Naive thymus-derived CD4-positive, alpha-beta T cell (primary cell): Measurements from ENCODE around the gene FBLN1. TPM values are rescaled to one million over a fixed set of nuclear protein-coding genes. Genes with fewer than 3 reads are reported as not detected.

Experiments
- ATAC-seq: fragments of 150-1000 bp; cut with Tn5 transposase; 2 replicates; pipeline ENCODE4 v1.10.0; 2021; ENCODE audit warnings: mild to moderate bottlenecking, moderate library complexity
- CTCF ChIA-PET: fragments of 350-600 bp; sonication (Branson Sonifier 250); formaldehyde crosslinking; loops from one replicate; lab custom pipeline; 2021; ENCODE audit warnings: antibody characterized with exemption; lab: Charles Lee
- POLR2A ChIA-PET: fragments of 350-600 bp; sonication (Branson Sonifier 250); formaldehyde crosslinking; loops from one replicate; lab custom pipeline; 2021; ENCODE audit warnings: antibody characterized with exemption, inconsistent platforms; lab: Charles Lee
- DNase-seq, 9 donors: peaks; one replicate each; pipeline versions ENCODE4 v3.0.0 to v3.0.0-alpha.2; 2020 to 2022; ENCODE audit warnings: mixed read lengths in 1 of 9
- H3K27ac ChIP-seq: one replicate; pipeline ENCODE4 v1.7.0; 2013; ENCODE audit warnings: mild to moderate bottlenecking, low read depth, low read length, moderate library complexity
- H3K27me3 ChIP-seq, 2 donors: one replicate each; pipeline ENCODE4 v1.7.0; 2013; ENCODE audit warnings: low read length in 2 of 2, mild to moderate bottlenecking in 2 of 2, moderate library complexity in 2 of 2; ENCODE audit not compliant: control insufficient read depth in 2 of 2, insufficient read depth in 2 of 2
- H3K36me3 ChIP-seq, 3 experiments: 1 replicate in 2 of 3; 2 replicates in 1 of 3; pipeline ENCODE4 v1.7.0; 2013; ENCODE audit warnings: low read length in 3 of 3, mild to moderate bottlenecking in 3 of 3, moderate library complexity in 1 of 3; ENCODE audit not compliant: insufficient read depth in 3 of 3, control insufficient read depth in 2 of 3
- H3K4me1 ChIP-seq, 2 donors: one replicate each; pipeline ENCODE4 v1.7.0; 2013; ENCODE audit warnings: low read length in 2 of 2, mild to moderate bottlenecking in 2 of 2, moderate library complexity in 1 of 2; ENCODE audit not compliant: control insufficient read depth in 2 of 2, insufficient read depth in 2 of 2
- H3K4me3 ChIP-seq: 2 replicates; pipeline ENCODE4 v1.7.0; 2013; ENCODE audit warnings: mild to moderate bottlenecking, low read length
- H3K9me3 ChIP-seq, 3 experiments: 1 replicate in 2 of 3; 2 replicates in 1 of 3; pipeline ENCODE4 v1.7.0; 2013; ENCODE audit warnings: low read length in 3 of 3; ENCODE audit not compliant: control insufficient read depth in 2 of 3
- H3K27ac Mint-ChIP-seq, 9 donors: one replicate each; pipeline ENCODE4 v1.8.0; 2020 to 2022; ENCODE audit warnings: mixed read lengths in 9 of 9, mild to moderate bottlenecking in 8 of 9, moderate library complexity in 5 of 9, inconsistent platforms in 2 of 9
- H3K27me3 Mint-ChIP-seq, 5 donors: one replicate each; pipeline ENCODE4 v1.8.0; 2021 to 2022; ENCODE audit warnings: mixed read lengths in 5 of 5, mild to moderate bottlenecking in 1 of 5
- H3K36me3 Mint-ChIP-seq, 5 donors: one replicate each; pipeline ENCODE4 v1.8.0; 2020 to 2022; ENCODE audit warnings: mixed read lengths in 5 of 5, mild to moderate bottlenecking in 3 of 5, inconsistent platforms in 1 of 5
- H3K4me1 Mint-ChIP-seq, 7 donors: one replicate each; pipeline ENCODE4 v1.8.0; 2020 to 2022; ENCODE audit warnings: mixed read lengths in 7 of 7, mild to moderate bottlenecking in 3 of 7, inconsistent platforms in 1 of 7
- H3K4me3 Mint-ChIP-seq, 10 donors: one replicate each; pipeline ENCODE4 v1.8.0; 2020 to 2022; ENCODE audit warnings: mild to moderate bottlenecking in 10 of 10, mixed read lengths in 10 of 10, moderate library complexity in 6 of 10, inconsistent platforms in 2 of 10
- H3K9me3 Mint-ChIP-seq, 11 donors: one replicate each; pipeline ENCODE4 v1.8.0; 2020 to 2022; ENCODE audit warnings: mixed read lengths in 11 of 11, mild to moderate bottlenecking in 4 of 11, inconsistent platforms in 1 of 11, moderate library complexity in 1 of 11
- intact Hi-C, 2 donors: fragments of 100-400 bp; cut with micrococcal nuclease; formaldehyde crosslinking; loops; one replicate each; pipeline ENCODE4 v1.15.1; 2023
- polyA plus RNA-seq, 2 donors: library from polyadenylated mRNA; unstranded; fragments of 300-500 nt; fragmentation: Illumina TruSeq; gene quantifications; one replicate each; pipeline ENCODE4 v1.2.3, GENCODE V29; 2021
- total RNA-seq, 6 experiments: library from RNA in 5 of 6; stranded (reverse) in 5 of 6; gene quantifications; 1 replicate in 5 of 6; 2 replicates in 1 of 6; pipeline ENCODE4 v1.2.3 and lab custom pipeline; 2021 to 2026

Gene FBLN1
- total and polyA plus RNA-seq, 7 experiments from 2014 or later: 0.11 to 1.1 TPM; not detected in 5

DNA sequence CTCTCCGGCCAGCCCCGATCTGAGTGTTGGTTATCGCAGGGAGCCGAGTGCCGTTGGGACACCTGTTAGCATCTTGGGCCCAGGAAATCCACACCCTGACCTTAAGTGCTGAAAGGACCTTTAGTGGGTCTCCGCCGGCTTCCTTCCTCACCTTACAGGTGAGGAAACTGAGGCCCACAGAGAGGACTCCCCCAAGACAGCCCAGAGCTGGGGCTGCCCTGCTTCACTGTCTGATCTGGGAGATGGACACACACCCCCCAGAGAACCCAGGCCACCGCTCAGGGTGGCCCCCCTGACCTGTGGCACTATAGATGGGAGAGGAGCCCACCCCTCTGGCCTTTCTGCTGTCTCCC is 73.6 kb downstream of the FBLN1 start:
- Histone ChIP-seq H3K4me3 (no peak overlapping the region), H3K27me3 (no peaks in the 10 kb centered on the region), H3K9me3 (no peaks in the 10 kb centered on the region), H3K36me3 (no peaks in the 10 kb centered on the region), H3K27ac (no peak overlapping the region), H3K4me1 (no peaks in the 10 kb centered on the region)
- Mint-ChIP-seq H3K27ac (no peak overlapping the region), H3K36me3 (peaks cover 0 to 5% (median 0%) of the 10 kb centered on the region in 5 donors), H3K4me1 (peaks cover 0 to 5% (median 0%) of the 10 kb centered on the region in 7 donors), H3K9me3 (peaks cover 0 to 6% (median 5%) of the 10 kb centered on the region in 11 donors), H3K4me3 (no peak overlapping the region), H3K27me3 (peaks cover 0 to 18% (median 12%) of the 10 kb centered on the region in 5 donors)
- POLR2A ChIA-PET: no interaction called here
- intact Hi-C loops: no loop called here
- CTCF ChIA-PET: no interaction called here
- no peak for DNase-seq
- no peak for ATAC-seq

DNA sequence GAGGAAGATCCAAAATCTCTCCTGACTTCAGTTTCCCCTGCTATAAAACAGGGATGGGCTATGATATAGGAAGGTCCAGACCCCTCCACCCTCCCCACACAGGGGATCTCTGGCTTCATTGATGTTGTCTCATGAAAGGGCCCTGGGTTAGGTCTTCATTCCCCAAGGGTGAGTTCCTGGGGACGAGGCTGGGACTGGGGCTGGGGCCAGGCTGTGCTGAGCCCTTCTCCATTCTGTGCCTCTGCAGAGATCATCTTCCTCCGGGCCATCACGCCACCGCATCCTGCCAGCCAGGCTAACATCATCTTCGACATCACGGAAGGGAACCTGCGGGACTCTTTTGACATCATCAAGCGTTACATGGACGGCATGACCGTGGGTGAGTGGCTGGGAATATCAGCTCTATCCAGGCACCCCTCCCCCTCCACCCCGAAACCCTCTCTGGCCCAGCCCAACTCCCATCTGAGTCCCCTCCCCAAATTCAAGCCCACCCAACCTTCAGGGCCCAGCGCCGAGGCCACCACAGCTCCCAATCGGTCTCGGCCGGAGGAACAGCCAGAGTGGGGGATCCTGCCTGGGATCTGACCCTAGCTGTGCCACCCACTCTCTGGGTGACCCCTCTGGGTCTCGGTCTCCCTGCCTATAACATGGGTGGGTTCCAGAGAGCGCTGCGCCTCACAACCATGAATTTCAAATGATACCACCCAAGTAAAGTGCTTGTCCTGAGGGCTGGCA is 74.2 kb downstream of the FBLN1 start:
- Histone ChIP-seq H3K27ac (no peak overlapping the region), H3K9me3 (no peaks in the 10 kb centered on the region), H3K4me1 (no peaks in the 10 kb centered on the region), H3K4me3 (no peak overlapping the region), H3K36me3 (no peaks in the 10 kb centered on the region), H3K27me3 (no peaks in the 10 kb centered on the region)
- Mint-ChIP-seq H3K9me3 (peaks cover 0 to 2% (median 0%) of the 10 kb centered on the region in 11 donors), H3K27me3 (peaks cover 0 to 18% (median 12%) of the 10 kb centered on the region in 5 donors), H3K4me3 (no peak overlapping the region), H3K4me1 (peaks cover 0 to 5% (median 0%) of the 10 kb centered on the region in 7 donors), H3K27ac (no peak overlapping the region), H3K36me3 (no peaks in the 10 kb centered on the region)
- intact Hi-C loops: no loop called here
- DNase-seq: no peak
- ChIA-PET CTCF (no interaction called here), POLR2A (no interaction called here)
- no peak for ATAC-seq

- no peaks in the 10 kb centered on the region for H3K36me3 Mint-ChIP-seq
- POLR2A ChIA-PET: no interaction called here
Observed at GRCh38 chr22:45577746-45578523, 75.3 kb downstream of the FBLN1 start.

GRCh38 chr22:45578524-45579147 is 76.0 kb downstream of the FBLN1 start:
- H3K9me3 Mint-ChIP-seq: peaks cover 0 to 9% (median 0%) of the 10 kb centered on the region in 11 donors
- Histone ChIP-seq H3K9me3 (peaks cover 0 to 3% (median 0%) of the 10 kb centered on the region in 3 experiments), H3K27ac (no peak overlapping the region), H3K4me3 (no peak overlapping the region), H3K36me3 (no peaks in the 10 kb centered on the region), H3K27me3 (no peaks in the 10 kb centered on the region), H3K4me1 (peaks cover 4 to 8% of the 10 kb centered on the region in 2 donors)
- peaks cover 7 to 14% (median 11%) of the 10 kb centered on the region in 7 donors for H3K4me1 Mint-ChIP-seq
- intact Hi-C loops: loop anchor here in 1 of 2 donors (2.0 kb wide), 1 partner anchor 66 kb away; no protein-coding TSS in a partner anchor
- DNase-seq: no peak
- H3K36me3 Mint-ChIP-seq: peaks cover 0 to 4% (median 0%) of the 10 kb centered on the region in 5 donors
- ChIA-PET POLR2A (no interaction called here), CTCF (no interaction called here)
- no peak overlapping the region for H3K27ac Mint-ChIP-seq
- H3K27me3 Mint-ChIP-seq: peaks cover 0 to 18% (median 12%) of the 10 kb centered on the region in 5 donors
- ATAC-seq: no peak
- no peak overlapping the region for H3K4me3 Mint-ChIP-seq

More at GRCh38 chr22:45577746-45578523, 75.3 kb downstream of the FBLN1 start:
- peaks cover 0 to 18% (median 12%) of the 10 kb centered on the region in 5 donors for H3K27me3 Mint-ChIP-seq
- DNase-seq: peak; percentile 34 to 82 (median 62)
- Histone ChIP-seq H3K27ac (no peak overlapping the region), H3K4me3 (no peak overlapping the region), H3K36me3 (no peaks in the 10 kb centered on the region), H3K27me3 (no peaks in the 10 kb centered on the region), H3K4me1 (peaks cover 0 to under 1% of the 10 kb centered on the region in 2 donors), H3K9me3 (no peaks in the 10 kb centered on the region)
- intact Hi-C loops: loop anchor here in 1 of 2 donors (2.0 kb wide), 1 partner anchor 67 kb away; no protein-coding TSS in a partner anchor
- peaks cover 0 to 5% (median 0%) of the 10 kb centered on the region in 11 donors for H3K9me3 Mint-ChIP-seq
- H3K4me1 Mint-ChIP-seq: peaks cover 3 to 9% (median 5%) of the 10 kb centered on the region in 7 donors
- H3K4me3 Mint-ChIP-seq: no peak overlapping the region
- ATAC-seq: peak; percentile 82
- H3K27ac Mint-ChIP-seq: no peak overlapping the region
- CTCF ChIA-PET: no interaction called here

DNA sequence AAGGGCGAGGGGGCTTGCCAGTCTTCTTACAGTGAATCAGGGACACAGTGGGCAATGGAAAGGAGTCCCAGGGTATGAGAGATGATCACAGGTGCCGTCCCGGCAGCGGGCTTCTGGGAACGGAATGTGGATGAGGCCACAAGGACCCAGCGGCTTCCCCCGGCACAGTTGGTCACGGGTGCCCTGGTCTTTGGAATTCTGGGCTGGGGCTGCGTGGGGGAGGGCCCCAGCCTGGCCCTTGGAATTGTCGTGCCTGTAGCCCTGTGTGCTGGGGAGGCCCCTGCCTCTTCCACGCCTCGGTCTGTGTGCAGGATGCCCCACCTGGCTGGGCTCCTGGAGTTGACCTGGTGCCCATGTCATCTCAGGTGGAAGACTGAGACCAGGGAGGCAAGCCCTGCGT is 76.6 kb downstream of the FBLN1 start:
- DNase-seq: no peak
- Mint-ChIP-seq H3K27ac (no peak overlapping the region), H3K9me3 (peaks cover 0 to 11% (median 0%) of the 10 kb centered on the region in 11 donors), H3K36me3 (peaks cover 0 to 4% (median 0%) of the 10 kb centered on the region in 5 donors), H3K4me1 (peaks cover 6 to 16% (median 12%) of the 10 kb centered on the region in 7 donors), H3K27me3 (peaks cover 0 to 18% (median 12%) of the 10 kb centered on the region in 5 donors), H3K4me3 (no peak overlapping the region)
- H3K27me3 ChIP-seq: no peaks in the 10 kb centered on the region
- intact Hi-C loops: loop anchor here in 1 of 2 donors (2.0 kb wide), 1 partner anchor 65 kb away; no protein-coding TSS in a partner anchor
- H3K9me3 ChIP-seq: peaks cover 0 to 4% (median 0%) of the 10 kb centered on the region in 3 experiments
- ATAC-seq: no peak
- peaks cover 4 to 12% of the 10 kb centered on the region in 2 donors for H3K4me1 ChIP-seq
- CTCF ChIA-PET: no interaction called here
- H3K4me3 ChIP-seq: no peak overlapping the region
- POLR2A ChIA-PET: no interaction called here
- H3K36me3 ChIP-seq: no peaks in the 10 kb centered on the region
- no peak overlapping the region for H3K27ac ChIP-seq
